ENCODE results near the gene MYOT. TPM values are rescaled to one million over a fixed set of nuclear protein-coding genes. Genes with fewer than 3 reads are reported as not detected.

MYOT gene
- total RNA-seq, 4 donors from 2014 or later, result 3.2 to 15.8 (median 4.1) TPM; not detected in 1

GRCh38 chr5:137836298-137836697 is 31.4 kb upstream of the MYOT start:
- DNase-seq (ENCODE audit: low spot score) (no peak), ATAC-seq (ENCODE audit: low FRiP score) (no peak)
- TF ChIP-seq CTCF (IDR thresholded peaks at IDR 0.05), result no peak

GRCh38 chr5:137836997-137837396 is 30.7 kb upstream of the MYOT start:
- DNase-seq (ENCODE audit: low spot score), result no peak
- TF ChIP-seq CTCF (IDR thresholded peaks at IDR 0.05), result no peak
- ATAC-seq (ENCODE audit: low FRiP score), result peak; percentile 85

GRCh38 chr5:137837491-137838394 is 29.9 kb upstream of the MYOT start:
- ATAC-seq (ENCODE audit: low FRiP score) (no peak), DNase-seq (ENCODE audit: low spot score) (no peak)
- TF ChIP-seq CTCF (IDR thresholded peaks at IDR 0.05), result no peak

GRCh38 chr5:137838976-137839375 is 28.7 kb upstream of the MYOT start:
- DNase-seq (ENCODE audit: low spot score) (no peak), ATAC-seq (ENCODE audit: low FRiP score) (no peak)
- no peak for TF ChIP-seq CTCF (IDR thresholded peaks at IDR 0.05)

DNA sequence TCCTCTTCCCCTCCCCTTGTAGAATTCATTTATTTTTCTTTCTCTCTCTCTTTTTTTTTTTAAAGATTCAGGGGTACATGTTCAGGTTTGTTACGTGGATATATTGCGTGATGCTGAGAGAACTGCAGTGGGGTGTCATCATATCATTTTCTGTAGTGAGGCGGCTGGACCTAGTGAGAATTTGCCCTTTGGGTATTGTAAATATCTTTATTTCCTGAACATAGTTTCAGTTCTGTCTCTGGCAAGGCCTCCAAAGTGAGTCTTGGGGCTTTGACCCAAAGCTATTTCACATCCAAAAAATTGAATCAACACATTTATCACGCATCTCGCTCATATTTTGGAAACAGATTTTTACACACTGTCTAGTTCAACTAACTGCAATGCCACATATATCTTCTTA is 25.4 kb upstream of the MYOT start:
- no peak for TF ChIP-seq CTCF (IDR thresholded peaks at IDR 0.05)
- DNase-seq (ENCODE audit: low spot score), result no peak
- no peak for ATAC-seq (ENCODE audit: low FRiP score)

GRCh38 chr5:137843676-137844299 is 23.9 kb upstream of the MYOT start:
- TF ChIP-seq CTCF (IDR thresholded peaks at IDR 0.05), result no peak
- ATAC-seq (ENCODE audit: low FRiP score) (no peak), DNase-seq (ENCODE audit: low spot score) (no peak)

Data from omental fat pad (tissue), 4 donors.